ENCODE data around the gene POLR1G. TPM values are rescaled to one million over a fixed set of nuclear protein-coding genes. Genes with fewer than 3 reads are reported as not detected.
A peak's percentile ranks its signal among the peaks of the same experiment; 100 is the strongest.

The POLR1G gene
- total RNA-seq, 2 experiments from 2014 or later = 0.16 to 0.28 TPM

DNA sequence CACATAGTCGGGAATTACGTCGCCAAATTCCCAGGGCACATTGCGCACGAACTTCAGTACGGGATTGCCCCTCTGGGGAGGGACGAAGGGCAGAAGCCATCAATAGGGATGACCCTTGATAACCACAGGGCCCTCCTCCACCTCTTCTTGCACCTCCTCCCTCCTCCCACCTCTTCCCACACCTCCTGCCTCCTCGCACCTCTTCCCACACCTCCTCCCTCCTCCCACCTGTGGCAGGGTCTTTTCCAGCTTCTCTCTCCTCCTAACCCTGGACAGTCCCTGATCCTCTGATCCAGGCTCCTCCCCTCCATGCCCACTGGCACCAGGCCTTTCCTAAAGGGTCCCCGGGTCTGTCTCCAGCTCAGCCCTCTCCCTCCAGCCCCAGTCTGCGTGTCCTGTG lies 13.9 kb downstream of the POLR1G start:
- H3K4me3 Mint-ChIP-seq = no peak overlapping the region
- Histone ChIP-seq H3K4me3 (ENCODE audit: low read length) (no peak overlapping the region), H3K9me3 (ENCODE audit: control insufficient read depth in 1 of 2, insufficient read depth in 1 of 2, low read length in 2 of 2) (no peaks in the 10 kb centered on the region), H3K27ac (ENCODE audit: low read depth in 1 of 2, low read length in 2 of 2) (no peak overlapping the region), H3K27me3 (ENCODE audit: control insufficient read depth in 1 of 2, insufficient read depth in 2 of 2, low read length in 2 of 2) (no peaks in the 10 kb centered on the region), H3K4me1 (ENCODE audit: insufficient read depth, low read length) (peaks cover 42% of the 10 kb centered on the region), H3K36me3 (ENCODE audit: insufficient read depth, low read length) (peaks cover 28% of the 10 kb centered on the region)
- ATAC-seq (ENCODE audit: poor library complexity) = no peak
- H3K4me1 Mint-ChIP-seq (ENCODE audit: low read depth) = peaks cover 48% of the 10 kb centered on the region
- TF ChIP-seq, protein P1, sequence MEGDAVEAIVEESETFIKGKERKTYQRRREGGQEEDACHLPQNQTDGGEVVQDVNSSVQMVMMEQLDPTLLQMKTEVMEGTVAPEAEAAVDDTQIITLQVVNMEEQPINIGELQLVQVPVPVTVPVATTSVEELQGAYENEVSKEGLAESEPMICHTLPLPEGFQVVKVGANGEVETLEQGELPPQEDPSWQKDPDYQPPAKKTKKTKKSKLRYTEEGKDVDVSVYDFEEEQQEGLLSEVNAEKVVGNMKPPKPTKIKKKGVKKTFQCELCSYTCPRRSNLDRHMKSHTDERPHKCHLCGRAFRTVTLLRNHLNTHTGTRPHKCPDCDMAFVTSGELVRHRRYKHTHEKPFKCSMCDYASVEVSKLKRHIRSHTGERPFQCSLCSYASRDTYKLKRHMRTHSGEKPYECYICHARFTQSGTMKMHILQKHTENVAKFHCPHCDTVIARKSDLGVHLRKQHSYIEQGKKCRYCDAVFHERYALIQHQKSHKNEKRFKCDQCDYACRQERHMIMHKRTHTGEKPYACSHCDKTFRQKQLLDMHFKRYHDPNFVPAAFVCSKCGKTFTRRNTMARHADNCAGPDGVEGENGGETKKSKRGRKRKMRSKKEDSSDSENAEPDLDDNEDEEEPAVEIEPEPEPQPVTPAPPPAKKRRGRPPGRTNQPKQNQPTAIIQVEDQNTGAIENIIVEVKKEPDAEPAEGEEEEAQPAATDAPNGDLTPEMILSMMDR (IDR thresholded peaks at IDR 0.05) = no peak
- H3K36me3 Mint-ChIP-seq (ENCODE audit: low read depth) = peaks cover 45% of the 10 kb centered on the region
- H3K9me3 Mint-ChIP-seq = no peaks in the 10 kb centered on the region
- ChIA-PET CTCF (interaction anchor here (2.3 kb wide), 1 partner anchor 59 kb away, joined by 6 read pairs; no protein-coding TSS in a partner anchor), POLR2A (interaction anchor here (0.7 kb wide), 1 partner anchor 297 kb away, joined by 3 read pairs; no protein-coding TSS in a partner anchor)
- intact Hi-C loops (cut with DNase I, micrococcal nuclease) = loop anchor here in 1 of 2 experiments (10.0 kb wide), 1 partner anchor 164 kb away; the partner anchor contains the start of gene OPA3
- no peaks in the 10 kb centered on the region for H3K27me3 Mint-ChIP-seq
- no peak for DNase-seq
- H3K27ac Mint-ChIP-seq = no peak overlapping the region

DNA sequence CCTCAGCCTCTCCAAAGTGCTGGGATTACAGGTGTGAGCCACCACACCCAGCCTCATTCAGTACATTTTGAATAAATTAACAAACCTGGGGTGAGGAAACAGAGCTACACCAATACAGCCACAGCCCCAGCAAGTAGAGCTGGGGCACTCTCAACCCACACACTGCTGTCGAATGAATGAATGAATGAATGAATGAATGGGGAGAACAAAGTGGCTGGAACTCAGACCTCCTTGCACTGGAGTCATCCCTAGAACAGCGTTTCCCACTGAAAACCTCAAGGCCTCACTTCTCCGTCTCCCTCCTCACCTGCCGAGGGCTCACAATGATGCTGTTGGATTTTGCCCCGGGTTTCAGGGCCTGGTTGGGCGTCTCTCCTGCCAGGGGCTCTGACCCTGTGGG lies 14.4 kb downstream of the POLR1G start:
- POLR2A ChIA-PET = interaction anchor here (0.7 kb wide), 1 partner anchor 296 kb away, joined by 3 read pairs; no protein-coding TSS in a partner anchor
- H3K27me3 ChIP-seq (ENCODE audit: control insufficient read depth in 1 of 2, insufficient read depth in 2 of 2, low read length in 2 of 2) = no peaks in the 10 kb centered on the region
- Mint-ChIP-seq H3K27ac (no peak overlapping the region), H3K4me3 (peak overlapping the region; percentile 54), H3K9me3 (no peaks in the 10 kb centered on the region), H3K36me3 (ENCODE audit: low read depth) (peaks cover 45% of the 10 kb centered on the region), H3K4me1 (ENCODE audit: low read depth) (peaks cover 48% of the 10 kb centered on the region), H3K27me3 (no peaks in the 10 kb centered on the region)
- ATAC-seq (ENCODE audit: poor library complexity) = no peak
- CTCF ChIA-PET = interaction anchor here (2.3 kb wide), 1 partner anchor 58 kb away, joined by 6 read pairs; no protein-coding TSS in a partner anchor
- H3K9me3 ChIP-seq (ENCODE audit: control insufficient read depth in 1 of 2, insufficient read depth in 1 of 2, low read length in 2 of 2) = no peaks in the 10 kb centered on the region
- no peak overlapping the region for H3K4me3 ChIP-seq (ENCODE audit: low read length)
- no peak overlapping the region for H3K27ac ChIP-seq (ENCODE audit: low read depth in 1 of 2, low read length in 2 of 2)
- DNase-seq = no peak
- H3K4me1 ChIP-seq (ENCODE audit: insufficient read depth, low read length) = peaks cover 42% of the 10 kb centered on the region
- peaks cover 24% of the 10 kb centered on the region for H3K36me3 ChIP-seq (ENCODE audit: insufficient read depth, low read length)
- intact Hi-C loops (cut with DNase I, micrococcal nuclease) = loop anchor here in 1 of 2 experiments (10.0 kb wide), 1 partner anchor 164 kb away; the partner anchor contains the start of gene OPA3
- TF ChIP-seq, protein P1 (IDR thresholded peaks at IDR 0.05) = no peak

DNA sequence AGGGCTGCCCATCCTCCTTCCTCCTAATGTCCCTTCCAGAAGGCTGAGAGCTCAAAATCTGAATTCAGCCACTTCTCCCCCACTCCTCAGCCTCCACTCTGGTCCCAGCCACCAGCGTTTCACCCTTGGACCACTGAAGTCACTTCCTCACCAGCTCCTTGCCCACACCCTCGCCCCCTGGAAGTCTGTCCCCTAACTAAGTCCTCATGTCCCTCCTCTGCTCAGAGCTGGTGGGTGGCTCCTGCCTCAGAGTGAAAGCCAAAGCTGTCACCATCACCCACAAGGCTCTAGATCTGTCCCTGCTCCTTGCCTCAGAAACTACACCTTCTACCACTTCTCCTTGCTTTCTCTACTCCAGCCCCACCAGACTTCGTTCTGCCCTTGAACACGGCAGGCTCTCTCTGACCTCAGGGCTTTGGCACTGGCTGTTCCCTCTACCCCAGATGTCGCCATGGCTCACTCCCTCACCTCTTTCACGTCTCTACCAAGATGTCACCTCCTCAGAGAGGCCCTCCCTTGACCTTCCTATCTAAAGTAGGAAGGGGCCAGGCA lies 15.6 kb downstream of the POLR1G start:
- H3K36me3 Mint-ChIP-seq (ENCODE audit: low read depth) = peaks cover 41% of the 10 kb centered on the region
- CTCF ChIA-PET = interaction anchor here (1.1 to 2.3 kb wide), 2 partner anchors 57 to 136 kb away, joined by 3 to 6 read pairs; no protein-coding TSS in a partner anchor
- POLR2A ChIA-PET = interaction anchor here (1.1 kb wide), 1 partner anchor 57 kb away, joined by 4 read pairs; no protein-coding TSS in a partner anchor
- ATAC-seq (ENCODE audit: poor library complexity) = no peak
- intact Hi-C loops (cut with DNase I, micrococcal nuclease) = loop anchor here in 1 of 2 experiments (10.0 kb wide), 1 partner anchor 163 kb away; the partner anchor contains the start of gene OPA3
- peak overlapping the region; percentile 10 for H3K27ac Mint-ChIP-seq
- H3K27me3 ChIP-seq (ENCODE audit: control insufficient read depth in 1 of 2, insufficient read depth in 2 of 2, low read length in 2 of 2) = no peaks in the 10 kb centered on the region
- peak overlapping the region; percentile 65 for H3K4me3 Mint-ChIP-seq
- H3K36me3 ChIP-seq (ENCODE audit: insufficient read depth, low read length) = peaks cover 16% of the 10 kb centered on the region
- H3K27me3 Mint-ChIP-seq = no peaks in the 10 kb centered on the region
- no peaks in the 10 kb centered on the region for H3K9me3 ChIP-seq (ENCODE audit: control insufficient read depth in 1 of 2, insufficient read depth in 1 of 2, low read length in 2 of 2)
- peaks cover 42% of the 10 kb centered on the region for H3K4me1 ChIP-seq (ENCODE audit: insufficient read depth, low read length)
- no peak overlapping the region for H3K27ac ChIP-seq (ENCODE audit: low read depth in 1 of 2, low read length in 2 of 2)
- TF ChIP-seq, protein P1 (IDR thresholded peaks at IDR 0.05) = no peak
- peaks cover 48% of the 10 kb centered on the region for H3K4me1 Mint-ChIP-seq (ENCODE audit: low read depth)
- H3K4me3 ChIP-seq (ENCODE audit: low read length) = no peak overlapping the region
- no peak for DNase-seq
- H3K9me3 Mint-ChIP-seq = no peaks in the 10 kb centered on the region
